GM12873 (cell line): ENCODE measurements around the gene YES1.

ENCODE experiments used
- TF ChIP-seq, protein P1 (sequence below): IDR thresholded peaks from 2 replicates; pipeline ENCODE4 v1.5.1; 2012; ENCODE audit warnings: low read depth, mild to moderate bottlenecking, moderate library complexity, low read length, control low read depth; ENCODE audit not compliant: insufficient read depth; ENCODE audit errors: missing control alignments

The YES1 gene

DNA sequence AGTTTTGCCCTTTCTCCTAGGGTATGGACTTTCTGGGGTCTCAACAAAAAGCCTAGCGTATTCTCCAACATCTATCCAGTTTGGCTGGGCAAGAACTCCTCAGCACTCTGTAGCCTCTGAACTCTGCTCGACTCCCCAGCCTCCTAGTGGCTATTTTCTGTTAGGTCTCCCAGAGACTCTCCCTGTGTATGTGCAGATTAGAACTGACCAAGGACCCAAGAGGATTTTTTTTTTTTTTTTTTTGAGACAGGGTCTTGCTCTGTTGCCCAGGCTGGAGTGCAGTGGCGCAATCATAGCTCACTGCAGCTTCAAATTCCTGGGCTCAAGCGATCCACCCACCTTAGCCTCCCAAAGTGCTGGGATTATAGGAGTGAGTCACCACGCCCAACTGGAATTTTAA is 81.9 kb downstream of the YES1 start:
- TF ChIP-seq, protein P1, sequence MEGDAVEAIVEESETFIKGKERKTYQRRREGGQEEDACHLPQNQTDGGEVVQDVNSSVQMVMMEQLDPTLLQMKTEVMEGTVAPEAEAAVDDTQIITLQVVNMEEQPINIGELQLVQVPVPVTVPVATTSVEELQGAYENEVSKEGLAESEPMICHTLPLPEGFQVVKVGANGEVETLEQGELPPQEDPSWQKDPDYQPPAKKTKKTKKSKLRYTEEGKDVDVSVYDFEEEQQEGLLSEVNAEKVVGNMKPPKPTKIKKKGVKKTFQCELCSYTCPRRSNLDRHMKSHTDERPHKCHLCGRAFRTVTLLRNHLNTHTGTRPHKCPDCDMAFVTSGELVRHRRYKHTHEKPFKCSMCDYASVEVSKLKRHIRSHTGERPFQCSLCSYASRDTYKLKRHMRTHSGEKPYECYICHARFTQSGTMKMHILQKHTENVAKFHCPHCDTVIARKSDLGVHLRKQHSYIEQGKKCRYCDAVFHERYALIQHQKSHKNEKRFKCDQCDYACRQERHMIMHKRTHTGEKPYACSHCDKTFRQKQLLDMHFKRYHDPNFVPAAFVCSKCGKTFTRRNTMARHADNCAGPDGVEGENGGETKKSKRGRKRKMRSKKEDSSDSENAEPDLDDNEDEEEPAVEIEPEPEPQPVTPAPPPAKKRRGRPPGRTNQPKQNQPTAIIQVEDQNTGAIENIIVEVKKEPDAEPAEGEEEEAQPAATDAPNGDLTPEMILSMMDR: peak; percentile 37

DNA sequence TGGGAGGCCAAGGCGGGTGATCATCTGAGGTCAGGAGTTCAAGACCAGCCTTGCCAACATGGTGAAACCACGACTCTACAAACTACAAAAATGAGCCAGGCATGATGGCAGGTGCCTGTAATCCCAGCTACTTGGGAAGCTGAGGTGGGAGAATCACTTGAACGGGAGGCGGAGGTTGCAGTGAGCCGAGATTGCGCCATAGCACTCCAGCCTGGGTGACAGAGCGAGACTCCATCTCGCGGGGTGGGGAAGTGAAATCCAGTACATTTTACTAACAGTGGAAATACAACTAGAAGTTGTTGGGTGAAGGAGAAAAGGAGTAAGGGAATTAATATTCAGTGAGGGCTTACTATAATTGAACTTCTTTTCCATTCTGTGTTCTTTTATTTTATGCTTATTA is 86.4 kb downstream of the YES1 start:
- TF ChIP-seq, protein P1: no peak

DNA sequence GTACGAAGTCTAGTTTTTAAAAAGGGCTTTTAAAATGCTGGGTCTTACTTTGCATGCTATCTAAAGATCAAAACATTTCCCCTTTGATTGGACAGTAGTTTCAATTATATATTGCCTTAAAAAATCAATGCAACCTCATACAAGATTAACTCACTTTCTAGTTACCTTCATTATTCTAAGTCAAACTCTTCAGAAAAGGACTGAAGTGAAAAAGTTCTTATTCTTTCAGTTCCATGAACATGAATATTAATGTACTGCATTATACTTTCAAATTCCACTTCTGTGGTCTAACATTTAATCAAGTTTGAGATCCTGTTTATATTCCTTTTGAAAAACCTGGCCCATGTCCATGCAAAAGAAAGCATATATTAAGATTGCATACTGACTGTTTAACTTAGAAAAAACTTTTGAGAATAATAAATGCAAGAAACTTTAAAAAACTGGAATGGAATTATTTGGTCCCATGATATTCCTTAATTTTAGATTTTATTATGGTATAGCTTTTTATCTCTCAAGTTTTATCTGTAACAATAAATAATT is 88.4 kb downstream of the YES1 start:
- TF ChIP-seq, protein P1: no peak

DNA sequence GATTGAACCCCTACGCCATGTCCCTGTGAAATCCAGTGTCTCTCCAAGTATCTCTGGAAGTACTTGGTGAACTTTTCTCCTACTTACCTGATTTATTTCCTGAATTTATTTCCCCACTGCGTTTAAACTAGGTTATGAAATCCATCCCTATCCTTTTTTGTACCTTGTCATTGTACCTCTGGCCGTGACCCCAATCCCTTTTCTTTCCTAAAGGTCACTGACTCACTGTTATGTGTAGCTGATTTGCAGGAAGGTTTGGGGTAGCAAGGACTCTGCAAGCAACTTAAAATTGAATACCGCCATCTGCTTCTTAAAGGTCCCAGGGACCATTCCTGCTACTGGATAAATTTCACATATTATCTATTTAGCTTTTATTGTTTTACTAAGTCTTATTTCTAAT is 95.0 kb downstream of the YES1 start:
- TF ChIP-seq, protein P1: no peak

DNA sequence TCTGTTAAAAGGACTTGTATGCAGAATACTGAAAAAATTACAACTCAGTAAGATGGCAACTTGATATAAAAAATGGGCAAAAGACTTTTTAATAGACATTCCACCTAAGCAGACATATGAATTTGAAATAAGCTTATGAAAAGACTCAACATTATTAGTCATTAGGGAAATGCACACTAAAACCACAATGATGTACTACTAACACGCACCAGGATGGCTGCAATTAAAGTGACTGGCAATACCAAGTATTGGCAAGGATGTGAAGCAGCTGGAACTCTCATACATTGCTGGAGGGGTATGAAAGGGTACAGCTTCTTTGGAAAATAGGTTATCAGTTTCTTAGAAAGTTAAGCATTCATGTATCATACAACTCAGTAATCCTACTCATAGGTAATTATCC is 96.4 kb downstream of the YES1 start:
- TF ChIP-seq, protein P1: no peak

DNA sequence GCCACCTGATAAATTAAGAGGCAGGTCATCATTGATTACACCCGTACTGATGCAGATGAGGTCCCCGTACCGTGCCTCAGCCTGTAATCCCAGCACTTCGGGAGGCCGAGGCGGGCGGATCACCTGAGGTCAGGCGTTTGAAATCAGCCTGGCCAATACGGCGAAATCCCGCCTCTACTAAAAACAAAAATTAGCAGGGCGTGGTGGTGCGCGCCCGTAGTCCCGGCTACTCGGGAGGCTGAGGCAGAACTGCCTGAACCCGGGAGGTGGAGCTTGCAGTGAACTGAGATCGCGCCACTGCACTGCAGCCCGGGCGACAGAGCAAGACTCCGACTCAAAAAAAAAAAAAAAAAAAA is 98.9 kb downstream of the YES1 start:
- TF ChIP-seq, protein P1: no peak

DNA sequence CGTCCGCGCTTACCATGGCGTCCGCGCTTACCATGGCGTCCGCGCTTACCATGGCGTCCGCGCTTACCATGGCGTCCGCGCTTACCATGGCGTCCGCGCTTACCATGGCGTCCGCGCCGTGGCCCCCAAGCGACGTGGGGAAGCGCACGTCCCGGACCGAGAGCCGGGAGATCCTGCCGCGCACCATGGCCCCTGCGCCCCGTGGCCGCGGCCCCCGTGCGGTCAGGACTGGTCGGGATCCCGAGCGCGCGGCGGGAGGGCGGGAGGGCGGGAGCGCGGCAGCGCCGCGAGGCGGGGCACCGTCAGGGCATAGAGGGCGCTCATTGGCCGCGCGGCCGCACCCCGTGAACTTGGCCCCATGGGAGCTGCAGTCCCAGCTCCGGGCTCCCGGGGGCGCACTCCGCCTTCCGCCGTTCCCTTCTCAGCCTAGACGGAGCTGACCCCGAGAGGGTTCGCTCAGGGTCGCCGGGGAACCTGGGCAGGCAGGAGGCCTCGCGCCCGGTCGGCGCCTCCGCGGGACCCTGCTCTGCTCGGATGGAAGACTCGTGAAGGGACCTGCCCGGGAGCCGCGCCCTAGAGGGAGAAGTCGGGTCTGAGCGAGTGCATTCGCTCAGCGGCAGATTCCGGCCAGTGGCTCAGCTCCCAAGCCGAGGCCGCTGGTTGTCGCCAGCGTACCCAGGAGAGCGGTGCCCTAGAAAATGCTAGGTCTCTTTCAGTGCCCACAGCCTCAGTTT is 99.5 kb downstream of the YES1 start, which contains the start of gene ENOSF1:
Gene ENOSF1 (minus strand): TSS at position 230 of the 734 bp plus-strand sequence. CDS start 43 bp downstream, at position 187.
- TF ChIP-seq, protein P1: peak; percentile 90
